GM12891 (cell line): Measurements from ENCODE around the gene STK32B.
"Not testable (repeated sequence)": the region's sequence is repeated elsewhere in the genome, so short reads cannot be mapped to it uniquely, and the experiment has no call there.

Experiments
- DNase-seq: peaks from one replicate; pipeline ENCODE4 v3.0.0; 2011; ENCODE audit warnings: low spot score; ENCODE audit not compliant: insufficient read length
- FAIRE-seq: peaks from 2 replicates; lab custom pipeline; 2011; peaks lifted over from hg19 to GRCh38; lab: Jason Lieb, UNC
- PAX5 ChIP-seq: IDR thresholded peaks from 2 replicates; pipeline ENCODE4 v1.6.1; 2011; ENCODE audit warnings: low read length, moderate library complexity, mild to moderate bottlenecking; ENCODE audit not compliant: insufficient read depth, severe bottlenecking
- POLR2A ChIP-seq: IDR thresholded peaks from 2 replicates; pipeline ENCODE4 v1.6.1; 2011; ENCODE audit warnings: low read depth, low read length, control low read depth
- POLR2AphosphoS5 ChIP-seq: IDR thresholded peaks from 2 replicates; pipeline ENCODE4 v1.6.1; 2011; ENCODE audit warnings: low read depth, low read length, control low read depth
- POU2F2 ChIP-seq: IDR thresholded peaks from 2 replicates; pipeline ENCODE4 v1.6.1; 2011; ENCODE audit warnings: low read depth, mild to moderate bottlenecking, control low read depth, low read length, moderate library complexity
- SPI1 ChIP-seq: IDR thresholded peaks from 2 replicates; pipeline ENCODE4 v1.6.1; 2011; ENCODE audit warnings: low read depth, low read length, control low read depth
- TAF1 ChIP-seq: IDR thresholded peaks from 2 replicates; pipeline ENCODE4 v1.6.1; 2011; ENCODE audit warnings: low read depth, low read length, control low read depth

The STK32B gene

GRCh38 chr4:5237086-5237660 is 185.9 kb downstream of the STK32B start:
- TF ChIP-seq POLR2AphosphoS5 (no peak), PAX5 (no peak), POU2F2 (no peak), TAF1 (no peak), SPI1 (no peak), POLR2A (no peak)
- FAIRE-seq (no peak), DNase-seq (no peak)

DNA sequence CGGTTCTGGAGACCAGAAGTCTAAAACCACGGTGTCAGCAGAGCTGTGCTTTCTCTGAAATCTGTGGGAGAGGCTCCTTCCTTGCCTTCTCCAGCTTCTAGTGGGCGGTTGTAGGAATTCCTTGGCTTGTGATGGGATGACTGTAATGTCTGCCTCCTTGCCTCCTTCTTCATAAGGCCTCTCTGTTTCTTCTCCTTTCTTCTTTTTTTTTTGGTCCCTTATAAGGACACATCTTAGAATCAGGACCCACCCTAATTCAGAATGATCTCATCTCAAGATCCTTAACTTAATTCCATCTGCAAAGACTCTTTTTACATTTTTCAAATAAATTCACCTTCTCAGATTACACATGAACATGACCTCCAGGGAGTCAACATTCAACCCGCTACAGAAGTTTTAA is 186.9 kb downstream of the STK32B start:
- no peak for FAIRE-seq
- TF ChIP-seq SPI1 (no peak), POLR2AphosphoS5 (no peak), POU2F2 (no peak), POLR2A (no peak)
- DNase-seq = no peak

- not testable (repeated sequence) for DNase-seq, FAIRE-seq
These were observed 195.8 kb downstream of the STK32B start for GRCh38 chr4:5247061-5247460.

DNA sequence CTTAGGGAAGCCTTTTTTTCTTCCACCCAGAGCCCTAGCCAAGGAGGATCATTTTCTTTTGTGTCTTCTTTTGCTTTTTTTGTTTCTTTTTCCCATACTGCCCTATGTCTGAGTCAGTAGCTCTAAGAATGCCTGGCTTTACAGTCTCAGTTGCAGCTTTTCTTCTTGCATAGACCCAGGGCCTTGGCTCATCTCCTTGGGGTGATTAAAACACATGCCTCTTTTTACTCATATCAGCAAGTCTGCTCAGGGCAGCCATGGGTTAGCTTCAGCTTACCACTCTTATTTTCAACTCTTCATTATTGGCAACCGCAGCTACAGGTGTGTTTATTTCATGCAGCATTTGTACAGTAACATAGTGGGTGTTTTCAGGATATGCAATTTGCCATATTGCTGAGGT is 196.5 kb downstream of the STK32B start:
- TF ChIP-seq TAF1 = no peak
- no peak for TF ChIP-seq POLR2A
- no peak for TF ChIP-seq POU2F2
- no peak for TF ChIP-seq SPI1
- TF ChIP-seq POLR2AphosphoS5 = no peak
- no peak for TF ChIP-seq PAX5
- FAIRE-seq (no peak), DNase-seq (no peak)

- TF ChIP-seq POLR2A (no peak), SPI1 (no peak), PAX5 (no peak), TAF1 (no peak), POLR2AphosphoS5 (no peak), POU2F2 (no peak)
- FAIRE-seq (no peak), DNase-seq (no peak)
These were observed 198.4 kb downstream of the STK32B start for GRCh38 chr4:5249727-5250126.

DNA sequence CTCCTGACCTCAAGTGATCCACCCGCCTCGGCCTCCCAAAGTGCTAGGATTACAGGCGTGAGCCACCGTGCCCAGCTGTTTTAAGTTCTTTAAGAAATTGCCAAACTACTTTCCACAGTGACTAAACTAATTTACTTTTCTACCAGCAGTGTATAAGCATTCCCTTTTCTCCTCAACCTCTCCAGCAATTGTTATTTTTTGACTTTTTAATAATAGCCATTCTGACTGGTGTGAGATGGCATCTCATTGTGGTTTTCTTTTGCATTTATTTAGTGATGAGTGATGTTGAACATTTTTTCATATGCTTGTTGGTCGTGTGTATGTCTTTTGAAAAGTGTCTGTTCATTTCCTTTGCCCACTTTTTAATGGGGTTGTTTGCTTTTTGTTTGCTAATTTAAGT is 199.3 kb downstream of the STK32B start:
- DNase-seq, FAIRE-seq: not testable (repeated sequence)

DNA sequence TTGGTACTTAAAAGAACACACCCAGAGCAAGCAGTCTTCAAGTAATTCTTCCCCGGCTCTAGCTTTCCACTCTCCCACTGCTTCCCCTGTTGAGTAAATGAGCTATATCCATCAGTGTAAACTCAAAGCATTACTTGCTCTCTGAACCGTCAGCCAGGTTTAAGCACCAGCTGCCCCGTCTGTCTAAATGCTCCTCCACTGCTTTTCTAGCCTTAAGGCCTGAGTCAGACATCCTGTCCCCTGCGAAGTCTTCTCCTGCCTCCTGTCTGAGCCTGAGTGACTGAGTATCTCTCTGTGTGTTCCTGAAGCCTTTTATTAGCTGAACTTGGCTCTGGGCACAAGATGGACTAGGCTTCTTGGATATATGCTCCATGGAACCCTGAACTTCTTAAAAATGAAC is 205.1 kb downstream of the STK32B start:
- DNase-seq (no peak), FAIRE-seq (no peak)

DNA sequence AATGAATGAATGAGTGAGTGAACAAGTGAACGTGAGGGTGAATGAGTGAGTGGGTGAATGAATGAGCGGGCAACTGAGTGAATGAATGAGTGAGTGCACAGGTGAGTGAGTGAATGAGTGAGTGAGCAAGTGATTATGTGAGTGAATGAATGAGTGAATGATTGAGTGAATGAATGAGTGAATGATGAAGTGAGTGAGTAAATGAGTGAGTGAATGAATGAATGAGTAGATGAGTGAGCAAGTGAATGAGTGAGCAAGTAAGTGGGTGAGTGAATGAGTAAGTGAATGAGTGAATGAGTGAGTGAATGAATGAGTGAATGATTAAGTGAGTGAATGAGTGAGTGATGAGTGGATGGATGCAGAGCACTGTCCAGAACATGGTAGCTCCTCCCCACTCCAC is 205.8 kb downstream of the STK32B start:
- no peak for TF ChIP-seq TAF1
- no peak for TF ChIP-seq POLR2A
- TF ChIP-seq POU2F2 = no peak
- TF ChIP-seq SPI1 = no peak
- no peak for TF ChIP-seq POLR2AphosphoS5
- TF ChIP-seq PAX5 = no peak
- DNase-seq = no peak
- FAIRE-seq = peak; percentile 13

More for the DNA sequence above, 205.1 kb downstream of the STK32B start:
- TF ChIP-seq SPI1 (no peak), POLR2AphosphoS5 (no peak), POU2F2 (no peak), POLR2A (no peak), PAX5 (no peak), TAF1 (no peak)

GRCh38 chr4:5259471-5259870 is 208.2 kb downstream of the STK32B start:
- DNase-seq (no peak), FAIRE-seq (no peak)
- TF ChIP-seq POLR2A (no peak), TAF1 (no peak), SPI1 (no peak), PAX5 (no peak), POLR2AphosphoS5 (no peak), POU2F2 (no peak)

- FAIRE-seq (no peak), DNase-seq (no peak)
- no peak for TF ChIP-seq POLR2A
- TF ChIP-seq SPI1 = no peak
- no peak for TF ChIP-seq TAF1
- no peak for TF ChIP-seq POLR2AphosphoS5
- TF ChIP-seq POU2F2 = no peak
- TF ChIP-seq PAX5 = no peak
These were observed 208.8 kb downstream of the STK32B start for GRCh38 chr4:5260121-5260520.

GRCh38 chr4:5261866-5262265 is 210.6 kb downstream of the STK32B start:
- FAIRE-seq (no peak), DNase-seq (no peak)
- TF ChIP-seq POLR2AphosphoS5 = no peak
